ENCODE results near the gene SELENOH.
A peak's percentile ranks its signal among the peaks of the same experiment; 100 is the strongest.
"Not testable (repeated sequence)": the region's sequence is repeated elsewhere in the genome, so short reads cannot be mapped to it uniquely, and the experiment has no call there.

The SELENOH gene, protein sequence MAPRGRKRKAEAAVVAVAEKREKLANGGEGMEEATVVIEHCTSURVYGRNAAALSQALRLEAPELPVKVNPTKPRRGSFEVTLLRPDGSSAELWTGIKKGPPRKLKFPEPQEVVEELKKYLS

DNA sequence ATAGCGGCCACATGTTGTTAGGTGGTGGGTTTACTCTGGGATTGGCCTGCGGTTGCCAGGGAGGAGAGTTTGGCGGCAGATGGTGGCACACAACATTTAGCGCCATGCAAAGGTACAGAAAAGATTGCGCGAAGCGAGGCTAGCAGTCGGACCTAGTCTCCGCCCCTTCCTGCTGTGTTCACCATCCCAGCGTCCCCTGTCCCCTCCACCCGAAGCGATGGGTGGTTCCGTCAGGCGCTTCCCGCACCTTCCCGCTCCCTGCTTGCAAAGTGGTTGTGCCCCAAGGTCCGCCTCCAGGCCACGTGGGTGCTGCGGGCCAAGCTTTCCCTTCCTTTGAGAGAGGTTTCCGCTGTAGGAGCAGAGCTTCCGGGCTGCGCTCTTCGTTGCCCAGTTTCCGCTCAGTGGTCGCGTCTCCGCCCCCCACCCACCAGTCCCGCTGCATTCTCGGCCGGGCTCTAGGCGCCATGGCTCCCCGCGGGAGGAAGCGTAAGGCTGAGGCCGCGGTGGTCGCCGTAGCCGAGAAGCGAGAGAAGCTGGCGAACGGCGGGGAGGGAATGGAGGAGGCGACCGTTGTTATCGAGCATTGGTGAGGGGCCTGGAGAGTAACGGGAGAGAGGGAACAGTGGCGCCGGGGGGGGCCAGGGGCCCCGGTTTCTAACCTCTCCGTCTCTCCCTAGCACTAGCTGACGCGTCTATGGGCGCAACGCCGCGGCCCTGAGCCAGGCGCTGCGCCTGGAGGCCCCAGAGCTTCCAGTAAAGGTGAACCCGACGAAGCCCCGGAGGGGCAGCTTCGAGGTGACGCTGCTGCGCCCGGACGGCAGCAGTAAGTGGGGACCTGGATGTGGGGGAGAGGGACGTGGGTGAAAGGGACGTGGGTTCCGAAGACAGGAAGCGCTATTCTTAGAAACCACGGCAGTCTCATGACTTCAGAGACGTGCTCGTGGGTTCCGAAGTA lies at the start of gene SELENOH:
Gene SELENOH, plus strand, starts transcription at position 360 of the 955 bp plus-strand sequence. Its CDS starts 105 bp downstream, at position 465.
- DNase-seq: peak; percentile 99

DNA sequence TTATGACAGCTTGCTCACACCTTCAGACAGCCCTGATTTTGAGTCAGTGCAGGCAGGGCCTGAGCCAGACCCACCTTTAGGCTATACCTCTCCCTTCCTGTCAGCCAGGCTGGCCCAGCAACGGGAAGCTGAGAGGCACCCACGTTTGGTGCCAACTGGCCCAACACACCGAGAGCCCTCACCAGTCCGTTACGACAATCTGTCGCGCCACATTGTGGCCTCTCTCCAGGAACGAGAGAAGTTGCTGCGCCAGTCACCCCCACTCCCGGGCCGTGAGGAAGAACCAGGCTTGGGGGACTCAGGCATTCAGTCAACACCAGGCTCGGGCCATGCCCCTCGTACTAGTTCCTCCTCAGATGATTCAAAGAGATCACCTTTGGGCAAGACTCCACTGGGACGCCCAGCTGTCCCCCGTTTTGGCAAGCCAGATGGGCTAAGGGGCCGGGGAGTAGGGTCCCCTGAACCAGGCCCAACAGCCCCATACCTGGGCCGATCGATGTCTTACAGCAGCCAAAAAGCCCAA lies 42.4 kb upstream of the SELENOH start:
- no peak for DNase-seq

DNA sequence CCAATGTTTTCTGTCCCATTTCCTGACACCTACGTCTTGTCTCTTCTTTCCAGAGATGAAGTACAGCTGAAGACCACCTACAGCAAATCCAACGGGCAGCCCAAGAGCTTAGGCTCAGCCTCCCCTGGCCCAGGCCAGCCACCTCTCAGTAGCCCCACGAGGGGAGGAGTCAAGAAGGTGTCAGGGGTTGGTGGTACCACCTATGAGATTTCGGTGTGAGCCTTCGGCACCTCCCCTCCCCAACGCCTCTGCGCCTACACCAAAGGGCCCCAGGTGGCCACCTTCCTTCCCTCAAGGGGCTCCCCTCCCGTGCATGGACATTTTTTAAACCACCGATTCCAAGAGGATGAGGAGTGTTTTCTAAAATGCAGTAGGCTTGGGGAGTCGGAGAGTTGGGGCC lies 41.5 kb upstream of the SELENOH start:
- no peak for DNase-seq

DNA sequence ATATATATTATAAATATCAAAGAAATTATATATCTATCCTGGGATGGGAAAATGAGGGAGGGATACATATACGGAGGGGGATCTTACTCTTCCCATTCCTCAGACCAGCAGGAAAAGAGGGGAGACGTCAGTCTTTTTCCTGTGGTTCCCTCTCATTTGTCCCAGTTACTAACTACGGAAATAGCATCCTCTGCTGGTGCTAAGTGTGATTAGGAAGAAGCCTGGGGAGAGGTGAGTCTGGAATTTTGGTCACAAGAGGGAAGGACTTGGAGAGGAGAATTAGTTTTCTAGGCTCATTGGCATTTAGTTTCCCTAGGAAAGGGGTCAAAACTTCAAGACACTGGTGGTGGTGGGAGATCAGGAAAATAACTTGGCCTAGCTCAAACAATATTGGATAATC lies 40.9 kb upstream of the SELENOH start:
- DNase-seq: no peak

DNA sequence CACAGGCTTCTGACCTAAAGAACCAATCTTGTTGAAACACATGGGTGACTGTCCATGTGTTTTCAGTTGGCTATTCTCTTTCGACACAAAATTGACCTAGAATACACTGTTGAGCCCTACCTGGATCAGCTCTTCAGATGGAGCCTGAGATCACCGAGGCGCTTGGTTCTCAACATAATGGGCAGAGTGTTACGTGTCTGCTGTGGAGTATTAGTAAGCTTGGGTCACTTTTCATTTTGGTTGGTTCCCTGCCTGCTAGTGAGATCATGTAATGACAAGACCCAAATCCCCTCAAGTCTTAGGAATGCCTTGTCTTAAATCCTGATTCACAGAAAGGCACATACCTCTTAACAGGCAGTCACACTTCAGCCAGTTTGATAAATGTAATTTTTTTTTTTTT lies 38.0 kb upstream of the SELENOH start:
- DNase-seq: no peak

DNA sequence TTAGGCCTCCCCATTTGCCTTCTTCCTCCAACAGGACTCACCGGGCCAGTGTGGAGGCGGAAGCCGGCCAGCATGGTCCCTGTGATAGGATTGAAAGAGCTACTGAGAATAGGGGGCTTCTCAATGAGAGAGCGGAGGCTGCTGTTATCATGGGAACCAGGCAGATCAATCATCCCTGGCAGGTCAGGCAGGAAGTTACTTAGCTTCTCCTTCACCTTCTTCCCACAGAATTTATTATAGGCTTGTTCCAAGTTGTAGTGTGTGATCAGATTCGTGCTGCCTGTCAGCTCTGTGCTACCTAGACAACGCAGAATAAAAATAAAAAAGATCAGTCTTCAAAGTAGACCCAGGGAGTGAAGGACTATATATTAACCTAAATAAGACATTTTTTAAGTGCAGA lies 36.4 kb upstream of the SELENOH start:
- DNase-seq: no peak

DNA sequence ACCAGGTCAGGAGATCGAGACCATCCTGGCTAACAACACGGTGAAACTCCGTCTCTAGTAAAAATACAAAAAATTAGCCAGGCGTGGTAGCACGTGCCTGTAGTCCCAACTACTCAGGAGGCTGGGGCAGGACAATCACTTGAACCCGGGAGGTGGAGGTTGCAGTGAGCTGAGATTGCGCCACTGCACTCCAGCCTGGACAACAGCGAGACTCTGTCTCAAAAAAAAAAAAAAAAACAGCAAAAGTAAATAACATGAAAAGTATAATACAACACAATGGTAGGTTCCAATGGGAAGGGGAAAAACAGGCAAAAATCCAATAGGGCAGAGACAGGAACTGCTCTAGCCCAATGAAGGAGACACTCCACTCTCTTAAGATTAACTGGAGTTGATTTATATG lies 35.9 kb upstream of the SELENOH start:
- DNase-seq: not testable (repeated sequence)

DNA sequence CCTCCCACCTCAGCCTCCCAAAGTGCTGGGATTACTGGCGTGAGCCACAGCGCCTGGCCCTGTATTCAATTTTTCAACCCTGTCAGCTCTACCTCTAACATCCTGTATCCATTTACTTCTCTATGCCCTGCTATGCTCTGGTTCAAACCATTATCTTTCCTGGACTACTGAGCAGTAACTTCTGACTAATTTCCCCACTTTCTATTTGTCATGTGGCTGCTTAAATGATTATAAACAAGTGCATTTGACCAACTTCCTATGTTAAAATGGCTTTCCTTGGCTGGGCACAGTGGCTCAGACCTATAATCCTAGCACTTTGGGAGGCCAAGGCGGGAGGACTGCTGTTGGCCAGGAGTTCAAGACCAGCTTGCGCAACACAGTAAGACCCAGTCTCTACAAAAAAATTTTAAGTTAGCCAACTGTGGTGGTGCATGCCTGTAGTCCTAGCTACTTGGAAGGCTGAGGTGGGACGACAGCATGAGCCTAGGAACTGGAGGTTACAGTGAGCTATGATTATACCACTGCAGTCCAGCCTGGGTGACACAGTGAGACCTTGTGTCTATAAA lies 31.4 kb upstream of the SELENOH start:
- no peak for DNase-seq

DNA sequence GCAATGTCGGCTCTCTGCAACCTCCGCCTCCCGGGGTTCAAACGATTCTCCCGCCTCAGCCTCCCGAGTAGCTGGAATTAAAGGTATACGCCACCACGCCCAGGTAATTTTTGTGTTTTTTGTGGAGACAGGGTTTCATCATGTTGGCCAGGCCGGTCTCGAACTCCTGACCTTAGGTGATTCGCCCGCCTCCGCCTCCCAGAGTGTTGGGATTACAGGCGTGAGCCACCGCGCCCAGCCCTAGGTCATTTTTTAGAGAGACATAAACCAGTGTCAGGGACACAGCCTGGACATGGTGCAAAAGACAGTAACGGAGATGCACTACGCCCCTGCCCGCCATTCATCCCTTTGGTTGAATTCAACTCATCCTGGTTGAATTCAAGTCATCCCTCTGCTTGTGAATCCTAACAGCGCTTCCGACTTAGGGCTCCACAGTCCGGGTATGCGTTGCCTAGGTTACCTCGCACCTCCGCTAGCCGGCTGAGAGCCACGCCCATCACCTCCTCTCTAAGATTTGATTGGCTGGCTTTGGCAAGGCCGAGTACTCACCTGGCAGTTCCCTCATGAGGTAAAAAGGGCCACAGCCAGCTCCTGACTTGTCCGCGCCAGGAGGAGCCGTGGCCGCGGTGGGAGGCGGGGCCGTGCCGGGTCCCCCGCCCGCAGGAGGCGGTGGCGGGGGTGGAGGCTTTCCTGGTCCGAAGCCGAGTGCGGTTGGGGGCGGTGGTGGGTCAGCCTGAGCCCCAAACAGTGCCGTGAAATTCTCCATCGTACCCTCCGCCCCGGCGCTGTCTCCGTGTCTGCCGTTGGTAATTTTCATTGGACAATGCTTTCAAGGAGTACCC lies 29.7 kb upstream of the SELENOH start, which contains the start of gene MED19:
Gene MED19, minus strand, starts transcription at position 802 of the 842 bp plus-strand sequence. Its CDS starts 36 bp downstream, at position 766.
- DNase-seq: peak; percentile 85

DNA sequence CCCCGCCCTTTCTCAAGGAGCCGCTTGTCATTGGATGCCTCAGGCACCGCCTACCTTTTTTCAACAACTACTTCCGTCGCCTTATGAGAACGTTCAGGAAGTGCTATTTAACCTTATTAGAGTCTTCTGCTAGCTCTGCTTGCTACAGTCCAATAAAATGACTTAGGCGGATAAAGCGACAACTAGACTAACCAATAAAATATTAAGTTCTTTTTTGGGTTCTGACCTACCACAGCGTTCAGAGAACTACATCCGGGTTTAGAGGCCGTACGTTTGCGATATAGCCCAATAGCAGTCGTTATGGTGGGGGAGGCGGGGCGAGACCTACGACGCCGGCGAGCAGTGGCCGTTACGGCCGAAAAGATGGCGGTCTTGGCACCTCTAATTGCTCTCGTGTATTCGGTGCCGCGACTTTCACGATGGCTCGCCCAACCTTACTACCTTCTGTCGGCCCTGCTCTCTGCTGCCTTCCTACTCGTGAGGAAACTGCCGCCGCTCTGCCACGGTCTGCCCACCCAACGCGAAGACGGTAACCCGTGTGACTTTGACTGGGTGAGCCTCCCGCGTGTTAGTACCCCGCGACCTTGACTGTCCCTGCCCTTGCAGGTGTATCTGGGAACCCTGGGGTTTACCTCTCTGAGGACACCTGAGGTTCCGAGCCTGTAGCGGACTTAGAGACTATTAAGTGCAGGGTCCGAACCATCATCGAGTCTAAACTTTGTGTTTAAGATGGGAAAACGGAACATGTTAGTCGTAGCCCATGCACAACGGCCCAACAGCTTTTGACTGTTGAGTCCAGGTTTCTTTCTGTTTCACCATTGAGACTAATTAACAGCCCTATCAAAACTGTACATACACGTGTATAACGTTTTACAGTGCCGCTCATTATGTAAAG lies 28.8 kb upstream of the SELENOH start, which contains the start of gene TMX2:
Gene TMX2, plus strand, starts transcription at position 338 of the 895 bp plus-strand sequence. Its CDS starts 26 bp downstream, at position 364.
- peak; percentile 99 for DNase-seq

DNA sequence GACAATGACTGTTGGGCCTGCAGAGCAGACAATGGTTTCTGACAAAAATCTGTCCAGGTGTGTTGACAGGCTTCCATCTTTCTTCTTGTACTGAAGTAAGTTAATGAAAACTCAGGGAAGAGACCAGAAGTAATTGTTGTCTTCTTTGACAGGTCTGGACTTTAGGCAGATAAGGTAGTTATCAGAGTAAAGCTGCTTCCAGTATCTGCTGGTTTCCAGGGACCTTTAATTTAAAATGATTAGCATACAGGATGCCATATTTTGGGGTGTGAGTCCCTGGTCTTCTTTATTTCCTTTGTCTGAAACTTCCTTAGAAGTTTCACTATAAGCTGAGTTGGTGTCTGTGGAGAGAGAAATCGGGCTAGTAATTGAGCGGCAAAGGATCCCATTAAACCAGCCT lies 27.5 kb upstream of the SELENOH start:
- DNase-seq: no peak

DNA sequence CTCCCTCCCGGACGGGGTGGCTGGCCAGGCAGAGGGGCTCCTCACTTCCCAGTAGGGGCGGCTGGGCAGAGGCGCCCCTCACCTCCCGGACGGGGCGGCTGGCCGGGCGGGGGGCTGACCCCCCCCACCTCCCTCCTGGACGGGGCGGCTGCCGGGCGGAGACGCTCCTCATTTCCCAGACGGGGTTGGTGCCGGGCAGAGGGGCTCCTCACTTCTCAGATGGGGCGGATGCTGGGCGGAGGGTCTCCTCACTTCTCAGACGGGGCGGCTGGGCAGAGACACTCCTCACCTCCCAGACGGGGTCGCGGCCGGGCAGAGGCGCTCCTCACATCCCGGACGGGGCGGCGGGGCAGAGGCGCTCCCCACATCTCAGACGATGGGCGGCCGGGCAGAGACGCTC lies 24.6 kb upstream of the SELENOH start:
- not testable (repeated sequence) for DNase-seq

DNA sequence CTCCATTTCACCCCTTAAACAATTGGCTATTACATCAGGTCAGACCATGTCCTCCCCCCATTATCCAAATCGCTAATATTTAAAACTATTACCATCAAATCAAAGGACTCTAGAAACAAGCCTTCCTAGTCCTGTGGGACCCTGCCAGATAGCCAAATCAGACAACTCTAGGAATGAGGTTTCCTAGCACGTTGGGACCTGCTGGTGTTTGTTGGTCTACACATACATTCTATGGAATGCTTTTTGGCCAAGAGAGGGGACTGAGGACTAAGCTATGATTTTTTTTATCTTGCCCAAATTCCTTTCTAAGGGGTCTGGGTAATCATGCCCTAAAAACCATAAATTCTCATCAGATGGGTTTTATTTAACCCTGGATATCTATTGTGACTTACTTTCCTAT lies 14.1 kb upstream of the SELENOH start:
- DNase-seq: no peak

DNA sequence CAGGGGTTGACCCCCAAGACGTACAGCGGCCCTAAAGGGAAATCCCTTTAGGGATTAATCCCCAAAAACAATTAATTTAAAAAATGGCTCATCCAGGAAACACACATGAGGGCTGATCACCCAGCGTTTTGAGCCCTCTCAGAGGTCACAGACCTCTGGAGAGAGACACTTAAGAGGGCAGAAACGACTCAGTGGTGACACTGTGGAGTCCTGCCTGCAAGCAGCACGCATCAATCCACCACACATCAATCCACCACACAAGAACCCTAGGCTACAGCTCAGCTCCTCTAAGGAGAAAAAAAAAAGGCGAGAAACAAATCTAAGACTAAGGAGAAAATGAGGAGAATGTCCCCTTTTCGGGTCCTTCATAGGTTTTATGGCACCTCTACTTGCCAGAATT lies 12.5 kb upstream of the SELENOH start:
- no peak for DNase-seq

DNA sequence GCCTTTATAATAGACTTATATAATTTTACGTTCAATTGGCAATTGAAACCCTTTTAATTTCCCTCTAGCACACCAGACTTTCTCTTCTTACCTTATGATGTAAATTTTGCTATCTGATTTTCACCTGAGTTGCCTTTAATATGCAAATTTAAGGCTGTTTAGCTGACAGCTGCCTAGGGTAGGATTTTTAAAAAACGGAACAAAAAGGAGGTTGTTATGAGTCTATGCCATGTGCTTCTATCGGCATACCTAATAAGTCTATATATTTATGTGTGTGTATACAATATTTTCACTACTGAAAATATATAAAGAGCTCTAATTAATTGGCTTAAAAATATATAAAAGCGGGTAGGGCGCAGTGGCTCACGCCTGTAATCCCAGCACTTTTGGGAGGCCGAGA lies 11.8 kb upstream of the SELENOH start:
- DNase-seq: no peak

DNA sequence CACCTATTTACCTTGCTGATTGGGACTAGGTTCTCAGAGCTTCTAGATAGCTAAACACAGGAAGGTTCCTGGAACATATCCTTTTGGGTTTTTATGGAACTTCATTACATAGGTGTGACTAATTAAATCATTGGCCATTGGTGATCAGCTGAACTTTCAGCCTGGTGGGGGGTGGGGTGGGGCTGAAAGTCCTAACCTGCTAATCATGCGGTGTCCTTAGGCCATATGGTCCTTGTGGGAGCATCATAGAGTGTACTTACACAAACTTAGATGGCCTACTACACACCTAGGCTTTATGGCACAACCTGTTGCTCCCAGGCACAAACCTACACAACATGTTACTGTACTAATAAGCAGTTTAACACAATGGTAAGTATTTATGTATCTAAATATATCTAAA lies 8.6 kb upstream of the SELENOH start:
- DNase-seq: no peak

DNA sequence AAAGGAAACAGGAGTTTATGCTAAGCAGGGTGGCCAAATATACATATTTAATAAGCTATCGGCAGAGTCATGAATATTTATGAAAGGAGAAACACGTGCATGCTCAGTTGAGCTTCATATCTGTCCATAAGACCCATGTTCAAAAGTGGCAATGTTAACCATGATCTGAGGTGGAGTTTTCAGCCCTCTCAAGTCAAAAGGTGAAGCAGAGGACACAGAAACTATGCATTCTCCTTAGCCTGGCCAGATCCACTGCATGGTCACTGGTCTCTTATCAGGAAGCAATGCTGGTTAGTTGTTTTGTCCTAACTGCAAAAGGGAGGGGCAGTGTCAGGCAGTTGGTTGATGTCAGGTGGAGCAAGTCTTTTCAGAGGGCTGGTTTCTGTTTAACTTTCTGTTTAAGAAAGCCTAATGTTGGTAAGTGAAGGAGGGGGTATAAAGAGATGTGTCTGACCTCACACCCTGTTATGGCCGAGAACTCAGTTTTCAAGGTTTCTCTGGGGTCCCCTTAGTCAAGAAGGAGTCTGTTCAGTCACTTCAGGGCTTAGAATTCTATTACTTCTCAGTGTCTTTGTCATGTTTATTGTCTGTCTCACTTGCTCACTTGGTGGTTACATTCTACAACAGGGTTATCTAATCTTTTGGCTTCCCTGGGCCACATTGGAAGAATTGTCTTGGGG lies 5.5 kb upstream of the SELENOH start:
- peak; percentile 95 for DNase-seq

DNA sequence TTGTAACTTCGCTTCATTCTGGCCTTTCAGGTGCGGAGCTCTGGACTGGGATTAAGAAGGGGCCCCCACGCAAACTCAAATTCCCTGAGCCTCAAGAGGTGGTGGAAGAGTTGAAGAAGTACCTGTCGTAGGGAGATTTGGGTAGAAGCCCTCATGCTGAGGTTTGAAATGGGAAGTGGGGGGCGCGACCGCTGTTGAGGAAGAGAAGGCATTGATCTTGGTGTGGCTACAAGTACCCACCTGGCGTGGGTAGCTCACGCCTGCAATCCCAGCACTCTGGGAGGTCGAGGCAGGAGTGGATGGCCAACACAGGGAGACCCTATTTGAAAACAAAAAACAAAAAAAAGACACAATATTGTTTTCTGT lies 779 bp downstream of the SELENOH start:
- DNase-seq: no peak

DNA sequence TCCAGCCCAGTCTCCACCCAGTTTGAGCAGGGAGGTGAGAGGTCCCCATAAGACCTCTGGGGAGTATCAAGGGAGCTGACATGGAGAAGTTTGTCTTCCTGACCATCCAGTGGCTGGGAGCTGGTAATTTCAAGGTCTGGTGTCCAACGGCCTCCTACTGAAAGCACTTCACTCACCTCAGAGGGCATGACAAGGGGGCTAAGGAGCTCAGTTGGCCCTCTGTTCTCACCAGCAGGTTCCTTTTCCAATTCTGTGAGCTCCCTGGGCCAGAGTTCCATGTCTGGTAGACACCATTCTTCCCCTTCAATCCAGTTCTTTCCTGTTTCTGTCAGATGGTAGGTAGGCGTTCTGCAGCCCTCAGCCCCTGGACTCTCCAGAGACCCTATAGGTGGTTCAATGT lies 3.1 kb downstream of the SELENOH start:
- no peak for DNase-seq

DNA sequence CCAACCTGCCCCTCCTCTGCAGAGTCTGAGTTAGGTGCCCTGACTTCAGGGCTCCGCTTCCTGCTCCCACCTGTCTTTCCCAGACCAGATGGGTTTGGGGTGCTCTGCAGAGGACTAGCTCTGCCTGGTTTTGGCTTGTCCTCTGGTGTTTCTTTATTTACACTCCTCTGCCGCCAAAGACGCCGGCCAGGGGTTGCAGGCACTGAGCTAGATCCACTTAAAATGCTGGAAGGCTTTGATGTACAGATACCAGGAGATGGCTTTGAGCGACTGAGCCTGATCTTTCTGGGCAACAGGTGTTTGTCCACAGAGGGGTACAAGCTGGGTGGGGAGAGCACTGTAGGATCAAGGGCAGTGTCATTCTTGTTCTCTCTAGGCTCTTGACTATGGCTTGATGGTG lies 3.9 kb downstream of the SELENOH start:
- no peak for DNase-seq

DNA sequence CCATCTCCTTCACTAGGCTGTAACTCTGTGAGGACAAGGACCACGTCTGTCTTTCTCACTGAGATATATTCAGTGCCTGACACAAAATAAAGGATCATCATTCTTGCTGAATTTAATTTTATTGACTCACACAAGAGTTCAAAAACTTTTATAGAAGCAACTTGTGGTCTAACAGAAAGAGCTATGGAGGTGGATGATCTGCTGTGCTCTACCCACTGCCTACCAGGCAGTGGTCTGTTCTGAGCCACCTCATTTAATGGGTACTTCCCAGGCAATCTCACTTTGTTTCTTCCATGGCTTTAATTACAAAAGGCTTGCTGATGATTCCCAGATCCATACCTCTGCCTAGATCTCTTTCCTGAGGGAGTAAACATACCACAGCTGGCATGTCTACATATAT lies 5.6 kb downstream of the SELENOH start:
- no peak for DNase-seq
